Ramos (cell line): ENCODE results near the gene SET.
"Not testable (repeated sequence)": the region's sequence is repeated elsewhere in the genome, so short reads cannot be mapped to it uniquely, and the experiment has no call there.

ENCODE experiments used
- in situ Hi-C: fragments of 300-500 bp; cut with MboI; formaldehyde crosslinking; loops from one replicate; pipeline ENCODE4 v1.14.3; 2022; ENCODE audit warnings: low sequenced_read_pairs; ENCODE audit not compliant: unreplicated experiment

The SET gene

GRCh38 chr9:128688501-128689292 is at the start of gene SET:
Gene SET, plus strand, starts transcription at chr9:128689222. Its CDS starts 361 bp downstream, at chr9:128689583.
- in situ Hi-C loops, result no loop called here

DNA sequence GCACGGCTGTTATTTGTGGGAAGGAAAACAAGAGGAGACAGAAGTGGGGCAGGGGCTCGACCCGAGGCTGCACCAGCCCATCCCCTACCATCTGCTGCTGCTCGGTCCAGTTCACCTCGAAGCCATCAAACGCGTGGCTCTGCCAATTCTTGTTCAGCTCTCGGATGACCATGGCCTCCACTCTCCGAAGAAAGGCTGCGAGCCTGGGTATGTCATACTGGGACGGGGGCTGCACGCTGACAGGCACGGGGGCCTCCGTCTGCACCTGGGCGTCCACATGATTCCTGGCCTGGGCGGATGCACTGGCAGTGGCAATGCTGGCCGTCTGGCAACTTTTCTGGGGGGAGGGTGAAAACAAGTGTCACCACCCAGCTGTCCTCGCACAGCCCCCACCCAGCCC is 48.4 kb upstream of the SET start:
- in situ Hi-C loops, result no loop called here

DNA sequence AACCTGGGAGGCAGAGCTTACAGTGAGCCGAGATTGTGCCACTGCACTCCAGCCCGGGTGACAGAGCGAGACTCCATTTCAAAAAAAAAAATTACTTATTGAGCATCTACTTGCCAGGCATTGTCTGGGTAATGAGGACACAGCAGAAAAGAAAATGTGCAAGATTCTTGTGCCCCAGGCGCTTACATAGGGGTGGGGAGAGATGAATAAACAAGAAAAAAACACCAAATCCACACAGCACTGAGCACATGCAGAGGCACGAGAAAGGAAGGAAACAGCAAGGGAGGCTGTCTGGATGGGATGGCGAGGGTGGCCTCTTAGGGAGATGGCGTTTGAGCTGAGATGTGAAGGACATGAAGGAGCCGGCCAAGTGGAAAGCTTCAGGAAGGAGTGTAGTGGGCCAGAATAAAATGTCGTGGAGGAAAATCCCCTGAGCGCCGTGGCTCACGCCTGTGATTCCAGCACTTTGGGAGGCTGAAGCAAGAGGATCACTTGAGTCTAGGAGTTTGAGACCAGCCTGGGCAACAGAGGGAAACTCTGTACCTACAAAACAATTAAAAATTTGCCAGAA is 46.3 kb upstream of the SET start:
- in situ Hi-C loops, result no loop called here

GRCh38 chr9:128643519-128644300 is 45.3 kb upstream of the SET start:
- in situ Hi-C loops, result no loop called here

DNA sequence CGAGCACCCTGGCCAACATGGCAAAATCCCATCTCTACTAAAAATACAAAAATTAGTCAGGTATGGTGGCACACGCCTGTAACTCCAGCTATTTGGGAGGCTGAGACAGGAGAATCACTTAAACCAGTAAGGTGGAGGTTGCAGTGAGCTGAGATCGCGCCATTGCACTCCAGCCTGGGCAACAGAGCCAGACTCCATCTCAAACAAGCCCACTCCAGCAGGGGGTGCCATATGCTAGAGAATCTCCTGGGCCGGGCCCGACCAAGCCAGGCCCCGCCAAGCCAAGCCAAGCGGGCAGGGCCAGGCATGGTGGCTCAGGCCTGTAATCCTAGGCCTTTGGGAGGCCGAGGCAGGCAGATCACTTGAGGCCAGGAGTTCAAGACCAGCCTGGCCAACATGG is 40.8 kb upstream of the SET start:
- in situ Hi-C loops, result not testable (repeated sequence)

GRCh38 chr9:128651798-128652197 is 37.2 kb upstream of the SET start:
- in situ Hi-C loops, result no loop called here

DNA sequence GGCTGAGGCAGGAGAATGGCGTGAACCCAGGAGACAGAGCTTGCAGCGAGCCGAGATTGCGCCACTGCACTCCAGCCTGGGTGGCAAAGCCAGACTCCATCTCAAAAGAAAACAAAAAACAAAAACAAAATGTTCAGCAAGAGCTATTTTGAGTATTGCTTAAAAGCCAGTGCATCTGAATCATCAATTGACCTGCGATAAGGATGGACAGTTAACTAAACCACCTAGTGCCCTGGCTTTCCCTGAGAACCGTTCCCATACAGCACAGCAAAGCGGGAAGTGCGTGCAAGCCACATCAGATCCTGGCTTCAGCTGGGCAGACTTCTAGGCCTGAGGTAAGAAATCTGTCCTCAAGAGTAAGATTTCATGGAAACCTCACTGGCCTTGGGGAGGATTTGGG is 35.1 kb upstream of the SET start:
- in situ Hi-C loops, result no loop called here

DNA sequence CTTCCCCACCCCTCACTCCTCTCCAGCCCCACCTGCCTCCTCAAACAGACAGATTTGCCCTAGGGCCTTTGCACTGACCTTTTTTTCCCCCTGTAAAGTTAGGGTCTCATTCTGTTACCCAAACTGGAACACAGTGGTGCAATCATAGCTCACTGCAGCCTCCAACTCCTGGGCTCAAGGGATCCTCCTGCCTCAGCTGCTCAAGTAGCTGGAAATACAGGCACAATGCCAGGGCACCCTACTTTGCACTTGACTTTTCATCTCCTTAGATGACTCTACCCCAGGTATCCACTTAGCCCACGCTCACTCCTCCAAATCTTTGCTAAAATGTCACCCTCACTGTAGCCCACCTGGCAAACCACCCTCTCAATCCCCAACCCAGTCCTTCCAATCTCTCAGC is 34.5 kb upstream of the SET start:
- in situ Hi-C loops, result no loop called here

GRCh38 chr9:128656416-128657343 is 32.3 kb upstream of the SET start, which contains the start of gene DYNC2I2:
Gene DYNC2I2, minus strand, starts transcription at chr9:128656847. Its CDS starts 121 bp downstream, at chr9:128656726.
- in situ Hi-C loops, result no loop called here

- in situ Hi-C loops, result no loop called here
Measured at GRCh38 chr9:128657344-128657704, 31.7 kb upstream of the SET start.

GRCh38 chr9:128657796-128658195 is 31.2 kb upstream of the SET start:
- in situ Hi-C loops, result no loop called here

DNA sequence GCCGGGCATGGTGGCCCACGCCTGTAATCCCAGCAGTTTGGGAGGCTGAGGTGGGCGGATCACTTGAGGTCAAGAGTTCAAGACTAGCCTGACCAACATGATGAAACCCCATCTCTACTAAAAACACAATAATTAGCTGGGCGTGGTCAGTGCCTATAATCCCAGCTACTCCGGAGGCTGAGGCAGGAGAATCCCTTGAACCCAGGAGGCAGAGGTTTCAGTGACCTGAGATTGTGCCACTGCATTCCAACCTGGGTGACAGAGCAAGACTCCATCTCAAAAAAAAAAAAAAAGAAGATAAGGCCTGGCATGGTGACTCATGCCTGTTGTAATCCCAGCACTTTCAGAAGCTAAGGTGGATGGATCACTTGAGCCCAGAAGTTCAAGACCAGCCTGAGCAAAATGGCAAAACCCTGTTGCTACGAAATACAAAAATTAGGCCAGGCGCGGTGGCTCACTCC is 22.5 kb upstream of the SET start:
- in situ Hi-C loops, result not testable (repeated sequence)

- in situ Hi-C loops, result no loop called here
Measured at GRCh38 chr9:128669786-128670185, 19.2 kb upstream of the SET start.

DNA sequence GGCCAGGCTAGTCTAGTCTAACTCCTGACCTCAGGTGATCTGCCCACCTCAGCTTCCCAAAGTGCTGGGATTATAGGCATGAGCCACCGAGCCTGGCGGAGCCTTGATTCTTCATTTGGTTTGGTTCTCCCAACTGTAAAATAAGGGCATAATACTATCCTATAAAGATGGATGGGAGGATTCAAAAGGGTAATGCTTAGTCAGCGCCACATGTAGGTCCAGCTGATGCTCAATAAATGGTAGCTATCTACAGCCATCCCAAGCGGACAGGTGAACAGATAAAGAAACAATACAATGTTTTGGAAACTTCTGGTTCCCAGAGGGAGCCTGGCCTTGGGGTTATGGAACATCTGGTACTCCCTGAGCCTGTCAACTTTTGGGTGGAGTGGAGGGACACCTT is 13.6 kb upstream of the SET start:
- in situ Hi-C loops, result no loop called here

DNA sequence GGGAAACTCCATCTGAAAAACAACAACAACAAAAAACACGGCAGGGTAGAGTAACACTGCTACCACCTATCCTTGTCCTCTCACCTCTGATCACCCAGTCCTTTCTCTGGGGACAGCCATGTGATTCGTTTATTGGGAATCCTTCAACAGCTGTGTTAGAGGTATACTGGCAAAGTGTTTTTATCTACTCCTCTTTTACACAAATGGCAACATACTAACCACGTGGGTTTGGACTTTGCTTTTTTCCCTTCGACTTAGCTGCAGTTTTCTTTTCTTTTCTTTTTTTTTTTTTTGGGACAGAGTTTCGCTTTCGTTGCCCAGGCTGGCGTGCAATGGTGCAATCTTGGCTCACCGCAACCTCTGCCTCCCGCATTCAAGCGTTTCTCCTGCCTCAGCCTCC is 11.2 kb upstream of the SET start:
- in situ Hi-C loops, result no loop called here

- in situ Hi-C loops, result no loop called here
Measured at GRCh38 chr9:128683340-128684064, 5.5 kb upstream of the SET start.

GRCh38 chr9:128684065-128684324 is 5.0 kb upstream of the SET start:
- in situ Hi-C loops, result no loop called here

- in situ Hi-C loops, result no loop called here
Measured at GRCh38 chr9:128684325-128685199, 4.5 kb upstream of the SET start.
